A549 treated with Mapracorat at 1 μM for 4 hours (cell line): ENCODE results near the gene EIF2AK3. TPM values are rescaled to one million over a fixed set of nuclear protein-coding genes. Genes with fewer than 3 reads are reported as not detected.

Experiments used
- total RNA-seq: library from RNA; stranded (reverse); fragments of 200-300 nt; extraction: Qiagen RNA extraction; gene quantifications from 5 replicates; pipeline ENCODE4 v1.2.3, GENCODE V29; 2022

Gene EIF2AK3
- 29.3 to 42.0 TPM (median 40.0 TPM) in 5 replicates for total RNA-seq

DNA sequence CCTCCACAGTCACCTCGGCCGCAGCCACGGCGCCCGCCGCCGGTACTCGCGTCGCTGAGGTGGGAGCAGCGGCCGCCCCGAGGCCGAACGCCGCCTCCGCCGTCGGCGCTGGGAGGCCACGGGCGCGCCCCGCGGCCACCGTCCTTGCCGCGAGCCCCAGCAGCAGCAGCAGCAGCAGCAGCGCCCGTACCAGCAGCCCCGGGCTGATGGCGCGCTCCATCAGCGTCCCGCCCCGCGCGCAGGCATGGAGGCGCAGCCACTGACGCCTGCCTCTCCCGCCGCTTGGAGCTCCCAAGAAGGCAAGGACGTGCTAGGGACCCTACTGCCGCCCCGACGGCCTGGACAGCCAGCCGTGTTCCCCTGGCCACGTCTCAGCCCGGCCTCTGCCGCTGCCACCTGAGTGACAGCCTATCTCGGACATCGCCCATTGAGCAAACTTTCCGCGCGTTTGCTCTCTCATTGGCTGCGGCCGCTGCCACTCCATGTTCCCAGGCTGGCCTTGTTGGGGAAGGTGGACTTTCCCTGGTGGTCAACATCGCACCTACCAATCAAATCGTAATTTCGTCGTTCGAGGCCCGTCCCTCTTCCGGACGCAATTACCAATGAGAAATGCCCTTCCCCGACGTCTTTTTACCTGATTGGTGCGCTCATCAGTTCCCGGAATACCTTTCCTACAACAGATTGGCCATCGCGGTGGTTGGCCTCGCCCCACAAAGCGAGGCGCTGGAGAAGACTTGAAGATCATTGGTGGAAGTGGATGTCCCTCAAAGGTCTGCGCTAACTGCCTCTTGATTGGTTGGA, at the start of gene EIF2AK3:
TSS of gene EIF2AK3 (minus strand) at position 410 of the 801 bp plus-strand sequence. CDS start at position 220, 190 bp downstream.

Other genes with a start within 250 kb of the EIF2AK3 start
- 0.06 to 0.07 TPM in 2 of 5 replicates, not detected in the others for gene FOXI3, start 174.8 kb downstream of the EIF2AK3 start, total RNA-seq
- gene RPIA, start 64.2 kb upstream of the EIF2AK3 start, total RNA-seq: 26.3 to 27.9 TPM (median 27.1 TPM) in 5 replicates